ENCODE results near the gene ADSS1.

DNA sequence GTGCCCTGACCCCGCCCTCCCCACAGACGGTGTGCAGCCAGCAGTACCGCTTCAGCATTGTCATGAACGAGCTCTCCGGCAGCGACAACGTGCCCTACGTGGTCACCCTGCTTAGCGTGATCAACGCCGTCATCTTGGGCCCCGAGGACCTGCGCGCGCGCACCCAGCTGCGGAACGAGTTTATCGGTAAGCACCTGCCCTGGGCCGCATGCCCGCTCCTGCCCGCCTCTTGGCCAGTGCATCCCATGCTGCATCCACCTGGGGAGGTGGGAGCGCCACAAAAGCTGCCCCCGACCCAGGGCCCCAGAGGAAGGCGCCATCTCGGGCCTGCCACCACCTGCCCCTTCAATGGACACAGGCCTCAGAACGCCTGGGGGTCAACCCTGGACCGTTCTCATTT, 20.8 kb upstream of the ADSS1 start:
- TF ChIP-seq CTCF (IDR thresholded peaks at IDR 0.05) (no peak), POLR2A (IDR thresholded peaks at IDR 0.05) (no peak)

Measured in Peyer's patch (tissue), 4 donors.